GM12891 (cell line): Measurements from ENCODE around the gene ZFP42.
"Not testable (repeated sequence)": the region's sequence is repeated elsewhere in the genome, so short reads cannot be mapped to it uniquely, and the experiment has no call there.

ENCODE experiments used
- DNase-seq: peaks from one replicate; pipeline ENCODE4 v3.0.0; 2011; ENCODE audit warnings: low spot score; ENCODE audit not compliant: insufficient read length
- FAIRE-seq: peaks from 2 replicates; lab custom pipeline; 2011; peaks lifted over from hg19 to GRCh38; lab: Jason Lieb, UNC
- PAX5 ChIP-seq: IDR thresholded peaks from 2 replicates; pipeline ENCODE4 v1.6.1; 2011; ENCODE audit warnings: low read length, moderate library complexity, mild to moderate bottlenecking; ENCODE audit not compliant: insufficient read depth, severe bottlenecking
- POLR2A ChIP-seq: IDR thresholded peaks from 2 replicates; pipeline ENCODE4 v1.6.1; 2011; ENCODE audit warnings: low read depth, low read length, control low read depth
- POLR2AphosphoS5 ChIP-seq: IDR thresholded peaks from 2 replicates; pipeline ENCODE4 v1.6.1; 2011; ENCODE audit warnings: low read depth, low read length, control low read depth
- POU2F2 ChIP-seq: IDR thresholded peaks from 2 replicates; pipeline ENCODE4 v1.6.1; 2011; ENCODE audit warnings: low read depth, mild to moderate bottlenecking, control low read depth, low read length, moderate library complexity
- SPI1 ChIP-seq: IDR thresholded peaks from 2 replicates; pipeline ENCODE4 v1.6.1; 2011; ENCODE audit warnings: low read depth, low read length, control low read depth
- TAF1 ChIP-seq: IDR thresholded peaks from 2 replicates; pipeline ENCODE4 v1.6.1; 2011; ENCODE audit warnings: low read depth, low read length, control low read depth

The ZFP42 gene

DNA sequence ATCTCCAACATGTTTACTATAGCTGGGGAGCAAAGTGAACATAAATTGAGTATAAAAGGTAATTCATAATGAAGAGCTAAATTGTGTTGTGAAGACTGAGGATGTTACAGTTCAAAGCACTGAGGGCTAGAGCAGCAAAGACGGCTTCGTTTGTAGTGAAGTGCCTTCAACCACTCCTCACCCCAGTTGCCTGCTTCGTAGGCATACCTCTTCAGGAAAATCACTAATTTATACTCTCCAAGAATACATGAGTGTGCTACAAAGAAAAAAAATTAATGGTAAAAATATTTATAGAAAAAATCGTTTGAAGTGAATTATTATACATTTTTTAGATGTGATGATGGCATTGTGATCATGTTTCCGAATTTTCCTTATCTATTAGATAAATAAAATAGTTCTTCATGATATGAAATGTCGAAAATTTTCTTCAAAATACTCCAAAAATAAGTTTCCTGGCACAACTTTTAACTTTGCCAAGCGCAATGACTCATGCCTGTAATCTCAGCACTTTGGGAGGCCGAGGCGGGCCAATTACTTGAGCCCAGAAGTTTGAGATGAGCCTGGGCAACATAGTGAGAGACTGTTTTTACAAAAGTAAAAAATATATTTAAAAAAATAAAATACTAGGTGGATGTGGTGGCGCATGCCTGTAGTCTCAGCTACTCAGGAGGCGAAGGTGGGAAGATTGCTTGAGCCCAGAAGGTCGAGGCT, 41.6 kb downstream of the ZFP42 start:
- no peak for FAIRE-seq
- no peak for DNase-seq
- TF ChIP-seq POLR2AphosphoS5 = no peak
- TF ChIP-seq PAX5 = no peak

DNA sequence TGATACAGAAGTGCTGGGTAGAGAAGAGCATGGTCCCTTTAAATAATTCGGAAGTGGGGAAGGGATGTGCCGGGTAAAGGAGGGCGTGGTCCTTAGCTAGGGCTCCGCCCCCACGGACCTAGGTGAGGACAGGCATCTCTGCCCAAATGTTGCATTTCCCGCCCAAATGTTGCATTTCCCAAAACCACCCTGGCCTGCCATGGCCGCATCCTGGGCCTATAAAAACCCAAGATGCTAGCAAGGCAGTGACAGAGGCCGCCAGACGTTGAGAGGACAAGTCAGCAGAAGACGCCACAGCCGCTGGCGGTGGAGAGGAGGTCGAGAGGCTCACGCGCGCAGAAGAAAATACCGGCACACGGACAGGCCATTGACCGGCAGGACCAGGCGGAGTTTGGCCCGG, 46.1 kb downstream of the ZFP42 start:
- TF ChIP-seq PAX5 (no peak), SPI1 (no peak), POLR2AphosphoS5 (no peak), TAF1 (no peak), POLR2A (no peak), POU2F2 (no peak)
- DNase-seq (no peak), FAIRE-seq (no peak)

DNA sequence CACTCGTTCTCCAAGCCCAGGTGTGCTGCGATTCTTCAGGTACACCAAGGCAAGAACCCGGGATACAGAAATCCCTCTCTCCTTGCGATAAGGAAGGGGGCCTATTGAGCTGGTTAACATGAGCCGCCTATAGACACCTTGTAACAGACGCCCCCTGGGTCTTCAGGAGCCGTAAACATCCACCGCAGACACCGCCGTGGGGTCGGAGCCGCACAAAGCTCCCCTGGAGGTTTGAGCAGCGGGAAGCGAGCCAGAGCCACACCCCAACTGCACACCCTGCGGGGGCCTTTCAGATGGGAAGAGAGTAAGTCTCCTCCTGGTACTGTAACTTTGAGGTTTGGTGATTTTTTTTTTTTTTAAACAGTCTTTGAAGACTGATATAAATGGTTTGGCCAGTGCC, 46.6 kb downstream of the ZFP42 start:
- FAIRE-seq (no peak), DNase-seq (no peak)
- TF ChIP-seq PAX5 (no peak), POU2F2 (no peak), TAF1 (no peak), POLR2AphosphoS5 (no peak), SPI1 (no peak), POLR2A (no peak)

DNA sequence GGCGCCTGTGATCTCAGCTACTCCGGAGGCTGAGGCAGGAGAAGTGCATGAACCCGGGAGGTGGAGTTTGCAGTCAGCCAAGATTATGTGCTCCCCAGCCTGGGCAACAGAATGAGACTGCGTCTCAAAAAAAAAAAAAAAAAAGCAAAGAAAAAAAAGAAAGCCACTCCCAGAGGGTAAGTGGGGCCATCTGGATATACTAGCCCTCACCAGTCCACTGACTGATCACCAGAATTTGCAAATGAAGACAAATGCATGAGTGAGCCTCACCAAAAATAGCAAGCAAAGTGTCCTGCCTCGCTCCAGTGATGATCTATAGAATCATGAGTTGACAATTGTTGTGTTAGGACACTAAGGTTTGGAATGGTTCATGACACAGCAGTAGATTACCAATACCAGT, 47.6 kb downstream of the ZFP42 start:
- DNase-seq (no peak), FAIRE-seq (no peak)
- TF ChIP-seq SPI1 (no peak), POU2F2 (no peak), PAX5 (no peak), TAF1 (no peak), POLR2AphosphoS5 (no peak), POLR2A (no peak)

DNA sequence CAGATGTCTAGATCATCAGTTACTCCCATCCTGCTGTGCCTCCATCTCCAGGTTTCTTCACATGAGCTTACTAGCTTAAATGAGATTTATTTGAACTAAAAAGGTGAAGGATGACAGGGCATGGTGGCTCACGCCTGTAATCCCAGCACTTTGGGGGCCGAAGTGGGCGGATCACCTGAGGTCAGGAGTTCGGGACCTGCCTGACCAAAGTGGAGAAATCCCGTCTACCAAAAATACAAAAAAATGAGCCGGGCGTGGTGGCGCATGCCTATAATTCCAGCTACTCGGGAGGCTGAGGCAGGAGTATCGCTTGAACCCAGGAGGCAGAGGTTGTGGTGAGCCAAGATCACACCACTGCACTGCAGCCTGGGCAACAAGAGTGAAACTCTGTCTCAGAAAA, 49.9 kb downstream of the ZFP42 start:
- not testable (repeated sequence) for DNase-seq, FAIRE-seq

DNA sequence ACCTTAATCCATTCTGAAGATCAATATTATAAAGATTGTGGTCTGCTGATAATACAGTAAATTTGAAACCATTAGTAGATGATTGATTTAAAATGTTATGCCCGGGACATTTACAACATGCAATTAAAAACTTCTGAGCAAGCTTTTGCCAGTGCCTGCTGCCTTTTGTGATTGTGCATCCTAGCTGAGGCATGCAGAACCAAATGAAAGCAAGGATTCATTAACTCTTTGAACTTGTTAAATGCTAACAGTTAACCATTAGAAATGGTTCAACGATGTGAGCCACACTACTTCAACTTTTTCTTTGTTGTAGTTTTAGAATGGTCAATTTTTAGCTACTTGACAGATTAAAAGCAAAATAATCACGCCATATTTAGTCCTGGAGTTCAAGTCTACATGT, 51.1 kb downstream of the ZFP42 start:
- TF ChIP-seq TAF1 (no peak), PAX5 (no peak)
- DNase-seq (no peak), FAIRE-seq (no peak)

DNA sequence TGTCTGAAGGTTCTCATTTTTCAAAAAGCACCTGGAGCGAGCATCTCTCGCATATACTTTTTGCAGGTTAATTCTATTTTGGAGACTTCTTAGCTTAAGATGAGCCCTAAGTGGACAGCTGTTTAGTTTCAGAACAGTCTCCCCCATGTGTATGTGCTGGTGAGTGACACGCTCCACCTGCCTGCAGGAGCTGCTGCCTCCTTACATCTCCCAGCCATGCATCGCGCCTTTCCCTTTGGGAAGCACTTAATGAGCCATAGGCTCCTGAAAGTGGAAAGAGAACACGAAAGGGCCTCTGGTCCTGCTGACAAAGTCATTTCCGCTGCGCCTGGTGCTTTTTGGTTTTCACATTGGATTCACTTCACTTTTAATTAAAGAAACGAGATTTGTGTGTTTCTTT, 57.7 kb downstream of the ZFP42 start:
- DNase-seq (no peak), FAIRE-seq (no peak)
- no peak for TF ChIP-seq POLR2AphosphoS5
- no peak for TF ChIP-seq POU2F2
- TF ChIP-seq POLR2A = no peak
- no peak for TF ChIP-seq PAX5
- no peak for TF ChIP-seq SPI1
- TF ChIP-seq TAF1 = no peak
